HepG2 (cell line): ENCODE results near the gene DCAF7. TPM values are rescaled to one million over a fixed set of nuclear protein-coding genes. Genes with fewer than 3 reads are reported as not detected.

Experiments used
- ATAC-seq: fragments of 200-7000 bp; cut with Tn5 transposase; 3 replicates; pipeline ENCODE4 v1.9.1; 2020; ENCODE audit warnings: mild to moderate bottlenecking, moderate library complexity
- BruUV-seq: library from RNA; stranded (reverse); fragments of 400-500 nt; replicated peaks from 2 replicates; lab custom pipeline; 2021; lab: Mats Ljungman, UMichigan
- CTCF ChIA-PET: fragments of 300-600 bp; formaldehyde crosslinking; extraction: SDS; loops from one replicate; lab custom pipeline; 2021; ENCODE audit warnings: low total read pairs, inconsistent platforms, low intra/inter-chr PET ratio; lab: Yijun Ruan, JAX
- POLR2A ChIA-PET: fragments of 350-600 bp; sonication (Branson Sonifier 250); formaldehyde crosslinking; loops from one replicate; lab custom pipeline; 2020; ENCODE audit warnings: antibody characterized with exemption, inconsistent platforms; lab: Yijun Ruan, JAX
- DNase-seq: peaks from one replicate; pipeline ENCODE4 v3.0.0-alpha.2; 2015; ENCODE audit warnings: low spot score
- FAIRE-seq: peaks from 3 replicates; lab custom pipeline; 2011; peaks lifted over from hg19 to GRCh38; lab: Jason Lieb, UNC
- H2AFZ ChIP-seq: one replicate; pipeline ENCODE4 v1.6.1; 2011; ENCODE audit warnings: low read length, inconsistent platforms
- H3K27ac ChIP-seq: fragments of 300-600 bp; 3 replicates; pipeline ENCODE4 v1.8.0; 2011; ENCODE audit warnings: mixed run types, mild to moderate bottlenecking, mixed read lengths, low read length, inconsistent platforms; ENCODE audit not compliant: insufficient read depth; ENCODE audit errors: extremely low read length
- H3K27me3 ChIP-seq, 2 experiments: fragments of 200-600 bp in 1 of 2; 2 replicates in 1 of 2; 3 replicates in 1 of 2; pipeline versions ENCODE4 v1.6.0 to v1.8.0; 2011; ENCODE audit warnings: low read length in 2 of 2, mild to moderate bottlenecking in 2 of 2, moderate library complexity in 2 of 2, inconsistent platforms in 1 of 2; ENCODE audit not compliant: insufficient read depth in 2 of 2, control insufficient read depth in 1 of 2
- H3K36me3 ChIP-seq, 2 experiments: fragments of 200-600 bp in 1 of 2; replicated peaks in 1 of 2; 2 replicates in 1 of 2; 3 replicates in 1 of 2; pipeline versions ENCODE4 v1.5.1 to v1.8.0; 2011; ENCODE audit warnings: low read length in 2 of 2, inconsistent platforms in 1 of 2; ENCODE audit not compliant: insufficient read depth in 2 of 2, control insufficient read depth in 1 of 2
- H3K4me1 ChIP-seq: 2 replicates; pipeline ENCODE4 v1.5.1; 2012; ENCODE audit warnings: low read length, inconsistent platforms; ENCODE audit not compliant: insufficient read depth
- H3K4me2 ChIP-seq: 2 replicates; pipeline ENCODE4 v1.6.0; 2011; ENCODE audit warnings: low read depth, low read length, inconsistent platforms
- H3K4me3 ChIP-seq, 3 experiments: fragments of 200-600 bp in 1 of 3; sonication (generic), shearing (Covaris generic) in 1 of 3; replicated peaks in 1 of 3; 2 replicates each; pipeline ENCODE4 v1.5.1; 2011 to 2016; ENCODE audit warnings: low read length in 3 of 3, inconsistent platforms in 2 of 3, low read depth in 2 of 3, mild to moderate bottlenecking in 2 of 3, control low read depth in 1 of 3, mixed read lengths in 1 of 3; ENCODE audit not compliant: insufficient read depth in 1 of 3
- H3K79me2 ChIP-seq: one replicate; pipeline ENCODE4 v1.6.1; 2011; ENCODE audit warnings: low read length, inconsistent platforms; ENCODE audit not compliant: insufficient read depth
- H3K9ac ChIP-seq: 2 replicates; pipeline ENCODE4 v1.6.0; 2011; ENCODE audit warnings: mild to moderate bottlenecking, low read depth, low read length, inconsistent platforms; ENCODE audit not compliant: insufficient read depth
- H3K9me3 ChIP-seq: 2 replicates; pipeline ENCODE4 v1.5.1; 2012; ENCODE audit warnings: mild to moderate bottlenecking, low read length
- H4K20me1 ChIP-seq: 2 replicates; pipeline ENCODE4 v1.6.0; 2011; ENCODE audit warnings: inconsistent platforms, mild to moderate bottlenecking, low read length, moderate library complexity; ENCODE audit not compliant: insufficient read depth
- ETV6 ChIP-seq: sonication (generic); formaldehyde crosslinking; conservative IDR thresholded peaks from 2 replicates; pipeline ENCODE4 v1.4.0; 2020; ENCODE audit warnings: missing genetic modification reagents
- KDM5B ChIP-seq: sonication (generic); formaldehyde crosslinking; IDR thresholded peaks from 2 replicates; pipeline ENCODE4 v1.4.0; 2020; ENCODE audit warnings: missing genetic modification reagents, mild to moderate bottlenecking, borderline replicate concordance
- MXI1 ChIP-seq: IDR thresholded peaks from 3 replicates; pipeline ENCODE4 v1.6.1; 2012; ENCODE audit warnings: low read depth, low read length, inconsistent platforms, borderline replicate concordance
- PHF20 ChIP-seq: sonication (generic); formaldehyde crosslinking; IDR thresholded peaks from 2 replicates; pipeline ENCODE4 v1.5.0; 2020; ENCODE audit warnings: mild to moderate bottlenecking, missing genetic modification reagents
- PRMT3 ChIP-seq: sonication (generic); formaldehyde crosslinking; IDR thresholded peaks from 2 replicates; pipeline ENCODE4 v1.8.1; 2022; ENCODE audit warnings: low read depth, mild to moderate bottlenecking, moderate library complexity, missing genetic modification reagents, borderline replicate concordance
- RXRB ChIP-seq: IDR thresholded peaks from 2 replicates; pipeline ENCODE4 v1.6.1; 2016; ENCODE audit warnings: borderline replicate concordance, missing genetic modification reagents, missing compliant biosample characterization
- SUZ12 ChIP-seq: fragments of 150-350 bp; IDR thresholded peaks from 2 replicates; pipeline ENCODE4 v1.6.1; 2014; ENCODE audit warnings: low read depth, low read length
- ZKSCAN5 ChIP-seq: sonication (generic); formaldehyde crosslinking; IDR thresholded peaks from 2 replicates; pipeline ENCODE4 v1.5.1; 2020; ENCODE audit warnings: mild to moderate bottlenecking, missing genetic modification reagents
- ZNF543 ChIP-seq: sonication (generic); formaldehyde crosslinking; IDR thresholded peaks from 2 replicates; pipeline ENCODE4 v1.4.0; 2020; ENCODE audit warnings: mild to moderate bottlenecking, missing genetic modification reagents
- ZNF552 ChIP-seq: sonication (generic); formaldehyde crosslinking; IDR thresholded peaks from 2 replicates; pipeline ENCODE4 v1.9.0; 2022; ENCODE audit warnings: missing genetic modification reagents, mild to moderate bottlenecking, borderline replicate concordance
- ZNF577 ChIP-seq: sonication (generic); formaldehyde crosslinking; IDR thresholded peaks from 2 replicates; pipeline ENCODE4 v1.4.0; 2020; ENCODE audit warnings: mild to moderate bottlenecking, low read depth, missing genetic modification reagents, borderline replicate concordance
- ZSCAN30 ChIP-seq: sonication (generic); formaldehyde crosslinking; IDR thresholded peaks from 2 replicates; pipeline ENCODE4 v1.5.0; 2020; ENCODE audit warnings: mild to moderate bottlenecking, missing genetic modification reagents
- WGBS: methylation state at CpG from one replicate; pipeline ENCODE4 v1.1.6; 2017; ENCODE audit warnings: low lambda C conversion rate; 5-methylcytosine and 5-hydroxymethylcytosine counted together
- in situ Hi-C: cut with HindIII; loops from 2 replicates; pipeline ENCODE4 v1.10.0; 2017; ENCODE audit warnings: low pct_unique_long_range_greater_than_20kb; ENCODE audit not compliant: extremely low pct_ligation_motif_present
- intact Hi-C: fragments of 100-400 bp; cut with micrococcal nuclease; formaldehyde crosslinking; loops from one replicate; pipeline ENCODE4 v1.10.0; 2022; ENCODE audit not compliant: unreplicated experiment
- polyA plus RNA-seq, 8 experiments: library from polyadenylated mRNA; depleted of rRNA in 3 of 8; stranded (reverse) in 7 of 8; unstranded in 1 of 8; fragments of >200 nt; fragmentation: Illumina TruSeq in 4 of 8; extraction: Trizol in 4 of 8; gene quantifications; 2 replicates each; pipeline versions ENCODE4 v1.2.1 to v1.2.3, GENCODE V29; 2011 to 2016; ENCODE audit warnings: low read depth in 4 of 8, missing spikeins in 1 of 8, mixed read lengths in 1 of 8; ENCODE audit not compliant: insufficient read depth in 1 of 8
- total RNA-seq, 5 experiments: library from RNA; depleted of rRNA; stranded (reverse); fragments of >200 nt; fragmentation: Illumina TruSeq; extraction: Trizol; gene quantifications; 2 replicates each; pipeline ENCODE4 v1.2.3, GENCODE V29; 2016; ENCODE audit warnings: low read depth in 1 of 5
- TF ChIP-seq, protein P1 (sequence below): sonication (generic); formaldehyde crosslinking; IDR thresholded peaks from 2 replicates; pipeline ENCODE4 v1.4.0; 2020; ENCODE audit warnings: missing genetic modification reagents, borderline replicate concordance

The DCAF7 gene
- total and polyA plus RNA-seq, 2 of the 13 experiments (the other 11 are each of a cell fraction or from before 2014, with no cell fraction given) = 55.2 to 73.4 TPM

DNA sequence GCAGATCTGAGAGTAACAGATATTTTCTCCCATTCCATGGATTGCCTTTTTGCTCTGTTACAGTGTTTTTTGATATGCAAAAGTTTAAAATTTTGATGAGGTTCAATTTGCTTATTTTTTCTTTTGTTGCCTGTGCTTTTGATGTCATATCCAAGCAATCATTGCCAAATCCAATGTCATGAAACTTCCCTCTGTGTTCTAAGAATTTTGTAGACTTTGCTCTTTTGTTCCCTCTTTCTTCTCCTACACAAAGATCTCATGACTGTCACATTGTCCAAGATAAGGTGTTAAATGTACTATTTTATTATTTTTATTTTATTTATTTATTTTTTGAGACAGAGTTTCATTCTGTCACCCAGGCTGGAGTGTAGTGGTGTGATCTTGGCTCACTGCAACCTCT, 46.0 kb upstream of the DCAF7 start:
- no peak overlapping the region for H3K4me3 ChIP-seq
- no peak overlapping the region for H3K27ac ChIP-seq
- no TSS peak for BruUV-seq
- intact Hi-C loops (no loop called here), in situ Hi-C loops (no loop called here)
- H3K9ac ChIP-seq = no peak overlapping the region
- FAIRE-seq = no peak
- H3K4me1 ChIP-seq = peaks cover 11% of the 10 kb centered on the region
- no peaks in the 10 kb centered on the region for H4K20me1 ChIP-seq
- TF ChIP-seq ZNF543 (CRISPR knock-in tag) = no peak
- no peak overlapping the region for H2AFZ ChIP-seq
- H3K4me2 ChIP-seq = no peak overlapping the region
- CTCF ChIA-PET = no interaction called here
- no peaks in the 10 kb centered on the region for H3K36me3 ChIP-seq
- no peaks in the 10 kb centered on the region for H3K9me3 ChIP-seq
- DNase-seq = no peak
- ATAC-seq = no peak
- POLR2A ChIA-PET = no interaction called here
- H3K79me2 ChIP-seq = no peaks in the 10 kb centered on the region
- peaks cover 12 to 62% of the 10 kb centered on the region in 2 experiments; a peak in 3 of 5 replicates for H3K27me3 ChIP-seq

DNA sequence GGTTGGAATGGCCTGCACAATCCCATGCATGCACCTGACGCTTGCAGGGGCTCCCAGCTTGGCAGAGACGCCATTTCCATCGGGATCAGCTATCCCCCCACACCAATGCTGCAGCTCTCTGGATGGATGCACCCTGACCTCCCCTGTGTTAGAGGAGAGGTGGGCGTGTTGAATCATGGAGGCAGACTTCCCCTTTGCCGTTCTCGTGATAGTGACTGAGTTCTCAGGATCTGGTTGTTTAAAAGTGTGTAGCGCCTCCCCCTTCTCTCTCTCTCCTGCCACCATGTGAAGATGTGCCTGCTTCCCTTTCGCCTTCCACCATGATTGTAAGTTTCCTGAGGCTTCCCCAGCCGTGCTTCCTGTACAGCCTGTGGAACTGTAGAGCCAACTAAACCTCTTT, 44.9 kb upstream of the DCAF7 start:
- H3K27ac ChIP-seq = no peak overlapping the region
- no peak for FAIRE-seq
- POLR2A ChIA-PET = no interaction called here
- 0 out of 2 replicates have a peak, but pooled peaks cover 6% of the 10 kb centered on the region for H3K4me1 ChIP-seq
- CTCF ChIA-PET = no interaction called here
- no peaks in the 10 kb centered on the region for H3K79me2 ChIP-seq
- intact Hi-C loops (no loop called here), in situ Hi-C loops (no loop called here)
- no peak overlapping the region for H3K9ac ChIP-seq
- no peaks in the 10 kb centered on the region for H3K9me3 ChIP-seq
- no TSS peak for BruUV-seq
- no peak for DNase-seq
- WGBS = 51% methylated on average over 8 of the region's 9 CpGs
- no peaks in the 10 kb centered on the region for H3K36me3 ChIP-seq
- no peak for ATAC-seq
- H3K4me3 ChIP-seq = no peak overlapping the region
- H3K4me2 ChIP-seq = no peak overlapping the region
- H2AFZ ChIP-seq = no peak overlapping the region
- no peaks in the 10 kb centered on the region for H4K20me1 ChIP-seq
- H3K27me3 ChIP-seq = peaks cover 15 to 72% of the 10 kb centered on the region in 2 experiments; a peak in 4 of 5 replicates
- no peak for TF ChIP-seq ETV6 (CRISPR knock-in tag)
- no peak for TF ChIP-seq ZNF577 (CRISPR knock-in tag)
- TF ChIP-seq PHF20 (CRISPR knock-in tag) = no peak
- no peak for TF ChIP-seq SUZ12
- TF ChIP-seq ZNF552 (CRISPR knock-in tag) = no peak
- TF ChIP-seq, protein P1, sequence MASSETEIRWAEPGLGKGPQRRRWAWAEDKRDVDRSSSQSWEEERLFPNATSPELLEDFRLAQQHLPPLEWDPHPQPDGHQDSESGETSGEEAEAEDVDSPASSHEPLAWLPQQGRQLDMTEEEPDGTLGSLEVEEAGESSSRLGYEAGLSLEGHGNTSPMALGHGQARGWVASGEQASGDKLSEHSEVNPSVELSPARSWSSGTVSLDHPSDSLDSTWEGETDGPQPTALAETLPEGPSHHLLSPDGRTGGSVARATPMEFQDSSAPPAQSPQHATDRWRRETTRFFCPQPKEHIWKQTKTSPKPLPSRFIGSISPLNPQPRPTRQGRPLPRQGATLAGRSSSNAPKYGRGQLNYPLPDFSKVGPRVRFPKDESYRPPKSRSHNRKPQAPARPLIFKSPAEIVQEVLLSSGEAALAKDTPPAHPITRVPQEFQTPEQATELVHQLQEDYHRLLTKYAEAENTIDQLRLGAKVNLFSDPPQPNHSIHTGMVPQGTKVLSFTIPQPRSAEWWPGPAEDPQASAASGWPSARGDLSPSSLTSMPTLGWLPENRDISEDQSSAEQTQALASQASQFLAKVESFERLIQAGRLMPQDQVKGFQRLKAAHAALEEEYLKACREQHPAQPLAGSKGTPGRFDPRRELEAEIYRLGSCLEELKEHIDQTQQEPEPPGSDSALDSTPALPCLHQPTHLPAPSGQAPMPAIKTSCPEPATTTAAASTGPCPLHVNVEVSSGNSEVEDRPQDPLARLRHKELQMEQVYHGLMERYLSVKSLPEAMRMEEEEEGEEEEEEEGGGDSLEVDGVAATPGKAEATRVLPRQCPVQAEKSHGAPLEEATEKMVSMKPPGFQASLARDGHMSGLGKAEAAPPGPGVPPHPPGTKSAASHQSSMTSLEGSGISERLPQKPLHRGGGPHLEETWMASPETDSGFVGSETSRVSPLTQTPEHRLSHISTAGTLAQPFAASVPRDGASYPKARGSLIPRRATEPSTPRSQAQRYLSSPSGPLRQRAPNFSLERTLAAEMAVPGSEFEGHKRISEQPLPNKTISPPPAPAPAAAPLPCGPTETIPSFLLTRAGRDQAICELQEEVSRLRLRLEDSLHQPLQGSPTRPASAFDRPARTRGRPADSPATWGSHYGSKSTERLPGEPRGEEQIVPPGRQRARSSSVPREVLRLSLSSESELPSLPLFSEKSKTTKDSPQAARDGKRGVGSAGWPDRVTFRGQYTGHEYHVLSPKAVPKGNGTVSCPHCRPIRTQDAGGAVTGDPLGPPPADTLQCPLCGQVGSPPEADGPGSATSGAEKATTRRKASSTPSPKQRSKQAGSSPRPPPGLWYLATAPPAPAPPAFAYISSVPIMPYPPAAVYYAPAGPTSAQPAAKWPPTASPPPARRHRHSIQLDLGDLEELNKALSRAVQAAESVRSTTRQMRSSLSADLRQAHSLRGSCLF (CRISPR knock-in tag) = no peak
- no peak for TF ChIP-seq PRMT3 (CRISPR knock-in tag)
- no peak for TF ChIP-seq ZSCAN30 (CRISPR knock-in tag)
- no peak for TF ChIP-seq ZKSCAN5 (CRISPR knock-in tag)
- no peak for TF ChIP-seq MXI1
- TF ChIP-seq RXRB (CRISPR knock-in tag) = no peak
- TF ChIP-seq KDM5B (CRISPR knock-in tag) = no peak
